ENCODE data around the gene LSM7.

Gene LSM7

GRCh38 chr19:2336528-2337328, 8.3 kb upstream of the LSM7 start:
- no peak for TF ChIP-seq POLR2A (IDR thresholded peaks at IDR 0.05; ENCODE audit: low read depth, low read length)
- DNase-seq (ENCODE audit: insufficient read length, low spot score) = no peak
- no peak for FAIRE-seq

DNA sequence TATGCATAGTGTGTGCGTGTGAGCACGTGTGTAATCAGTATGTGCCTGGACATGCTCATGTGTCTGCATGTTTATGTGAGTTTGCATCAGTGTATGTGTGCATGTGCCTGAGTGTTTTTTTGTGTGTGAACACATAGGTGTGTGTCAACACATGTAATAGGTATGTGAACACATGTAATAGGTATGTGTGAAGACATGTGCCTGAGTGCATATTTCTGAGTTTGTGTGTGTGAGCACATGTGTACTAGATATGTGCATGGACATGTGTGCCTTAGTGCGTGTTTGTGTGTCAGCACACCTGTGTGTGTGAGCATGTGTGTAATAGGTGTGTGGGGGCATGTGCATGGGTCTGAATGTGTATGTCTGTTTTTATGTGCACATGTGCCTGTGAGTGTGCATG, 7.5 kb upstream of the LSM7 start:
- no peak for DNase-seq (ENCODE audit: insufficient read length, low spot score)
- FAIRE-seq = no peak
- no peak for TF ChIP-seq POLR2A (IDR thresholded peaks at IDR 0.05; ENCODE audit: low read depth, low read length)

DNA sequence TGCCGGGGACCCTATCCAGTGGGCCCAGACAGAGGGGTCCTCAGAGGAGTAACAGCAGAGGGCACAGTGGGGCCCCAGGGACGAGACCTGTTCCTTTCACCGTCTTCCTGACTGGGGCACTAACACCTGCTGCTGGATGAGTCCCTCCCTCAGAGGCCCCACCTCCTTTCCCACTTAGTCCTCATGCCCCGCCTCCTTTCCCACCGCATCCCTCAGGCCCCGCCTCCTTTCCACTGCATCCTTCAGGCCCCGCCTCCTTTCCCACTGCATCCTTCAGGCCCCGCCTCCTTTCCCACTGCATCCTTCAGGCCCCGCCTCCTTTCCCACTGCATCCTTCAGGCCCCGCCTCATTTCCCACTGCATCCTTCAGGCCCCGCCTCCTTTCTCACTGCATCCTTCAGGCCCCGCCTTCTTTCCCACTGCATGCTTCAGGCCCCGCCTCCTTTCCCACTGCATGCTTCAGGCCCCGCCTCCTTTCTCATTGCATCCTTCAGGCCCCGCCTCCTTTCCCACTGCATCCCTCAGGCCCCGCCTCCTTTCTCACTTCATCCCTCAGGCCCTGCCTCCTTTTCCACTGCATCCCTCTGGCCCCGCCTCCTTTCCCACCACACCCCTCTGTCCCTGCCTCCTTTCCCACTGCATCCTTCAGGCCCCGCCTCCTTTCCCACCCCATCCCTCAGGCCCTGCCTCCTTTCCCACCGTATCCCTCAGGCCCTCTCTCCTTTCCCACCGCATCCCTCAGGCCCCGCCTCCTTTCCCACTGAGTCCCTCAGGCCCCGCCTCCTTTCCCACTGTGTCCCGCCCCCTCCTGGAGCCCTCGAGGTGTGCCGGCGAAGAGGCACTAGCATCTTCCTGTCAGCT, 6.8 kb upstream of the LSM7 start:
- TF ChIP-seq POLR2A (IDR thresholded peaks at IDR 0.05; ENCODE audit: low read depth, low read length) = no peak
- FAIRE-seq (no peak), DNase-seq (ENCODE audit: insufficient read length, low spot score) (no peak)

DNA sequence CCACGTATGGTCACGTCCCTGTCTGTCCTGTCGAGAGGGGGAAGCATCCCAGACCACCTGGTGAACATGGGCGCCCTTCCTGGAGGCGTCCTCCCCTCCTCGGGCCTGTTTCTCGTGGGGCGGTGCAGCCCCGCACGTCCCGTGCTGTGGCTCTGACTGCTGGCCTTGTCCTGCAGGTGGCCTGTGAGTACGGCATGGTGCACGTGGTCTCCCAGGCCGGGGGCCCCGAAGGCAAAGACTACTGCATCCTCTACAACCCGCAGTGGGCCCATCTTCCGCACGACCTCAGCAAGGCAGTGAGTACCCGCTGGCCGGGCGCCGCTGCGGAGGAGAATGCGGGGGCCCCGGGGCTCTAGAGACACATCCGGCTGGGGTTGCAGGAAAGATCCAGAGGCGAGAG, 6.0 kb upstream of the LSM7 start:
- DNase-seq (ENCODE audit: insufficient read length, low spot score) (no peak), FAIRE-seq (no peak)

DNA sequence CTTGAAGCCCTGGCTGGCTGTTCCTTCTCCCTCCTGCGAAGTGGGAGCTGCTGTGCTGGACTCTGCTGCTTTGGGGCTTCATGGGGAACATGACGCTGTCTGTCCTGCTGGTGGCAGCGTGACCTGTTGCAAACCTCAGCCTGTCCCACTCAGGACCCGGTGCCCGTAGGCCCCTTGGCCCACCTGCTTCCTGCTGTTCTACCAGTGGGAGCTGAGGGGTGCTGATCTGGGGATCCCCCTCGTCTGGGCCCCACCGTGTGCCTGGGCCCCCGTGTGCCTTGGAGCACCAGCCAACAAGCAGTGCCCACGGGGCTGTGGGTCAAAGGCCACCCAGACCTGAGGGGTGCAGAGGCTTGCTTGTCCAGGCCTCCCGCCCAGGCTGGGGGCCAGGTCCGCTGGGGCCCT, 5.4 kb upstream of the LSM7 start:
- TF ChIP-seq POLR2A (IDR thresholded peaks at IDR 0.05; ENCODE audit: low read depth, low read length) = no peak
- FAIRE-seq (no peak), DNase-seq (ENCODE audit: insufficient read length, low spot score) (no peak)

More for the DNA sequence above, 6.0 kb upstream of the LSM7 start:
- no peak for TF ChIP-seq POLR2A (IDR thresholded peaks at IDR 0.05; ENCODE audit: low read depth, low read length)

- DNase-seq (ENCODE audit: insufficient read length, low spot score) = no peak
- no peak for FAIRE-seq
- TF ChIP-seq POLR2A (IDR thresholded peaks at IDR 0.05; ENCODE audit: low read depth, low read length) = no peak
Measured at GRCh38 chr19:2333027-2333806, 4.8 kb upstream of the LSM7 start.

DNA sequence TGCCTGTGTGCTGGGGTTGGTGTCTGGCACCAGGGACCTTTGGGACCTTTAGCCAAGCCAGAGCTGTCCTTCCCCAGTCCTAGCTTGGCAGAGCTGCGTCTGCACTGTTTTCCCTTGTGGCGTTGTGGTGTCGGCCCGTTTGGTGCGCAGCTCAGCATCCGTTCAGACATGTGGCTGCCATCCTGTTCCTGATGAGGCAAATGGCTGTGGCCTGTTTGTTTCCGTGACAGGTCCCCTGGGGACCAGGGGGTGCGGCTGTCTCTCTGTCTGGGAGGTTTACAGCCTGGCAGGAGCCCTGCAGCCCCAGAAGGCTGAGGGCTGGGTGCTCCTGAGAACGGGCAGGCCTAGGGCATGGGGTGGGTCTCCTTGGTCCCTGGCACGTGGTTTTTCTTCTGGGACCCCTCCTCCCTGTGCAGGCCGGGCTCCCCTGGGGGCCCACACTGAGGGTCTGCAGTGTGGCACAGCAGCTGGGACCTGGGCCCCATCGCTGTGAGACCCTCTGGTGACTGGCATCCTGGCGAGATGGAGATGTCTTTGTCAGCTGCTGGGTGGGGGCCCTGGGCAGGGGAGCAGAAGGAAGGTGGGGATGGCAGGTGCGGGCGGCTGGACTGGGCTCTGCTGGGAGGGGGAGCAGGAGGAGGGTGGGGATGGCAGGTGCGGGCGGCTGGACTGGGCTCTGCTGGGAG, 4.1 kb upstream of the LSM7 start:
- FAIRE-seq (no peak), DNase-seq (ENCODE audit: insufficient read length, low spot score) (no peak)
- TF ChIP-seq POLR2A (IDR thresholded peaks at IDR 0.05; ENCODE audit: low read depth, low read length) = no peak

GRCh38 chr19:2331601-2332246, 3.3 kb upstream of the LSM7 start:
- FAIRE-seq = no peak
- DNase-seq (ENCODE audit: insufficient read length, low spot score) = no peak
- no peak for TF ChIP-seq POLR2A (IDR thresholded peaks at IDR 0.05; ENCODE audit: low read depth, low read length)

DNA sequence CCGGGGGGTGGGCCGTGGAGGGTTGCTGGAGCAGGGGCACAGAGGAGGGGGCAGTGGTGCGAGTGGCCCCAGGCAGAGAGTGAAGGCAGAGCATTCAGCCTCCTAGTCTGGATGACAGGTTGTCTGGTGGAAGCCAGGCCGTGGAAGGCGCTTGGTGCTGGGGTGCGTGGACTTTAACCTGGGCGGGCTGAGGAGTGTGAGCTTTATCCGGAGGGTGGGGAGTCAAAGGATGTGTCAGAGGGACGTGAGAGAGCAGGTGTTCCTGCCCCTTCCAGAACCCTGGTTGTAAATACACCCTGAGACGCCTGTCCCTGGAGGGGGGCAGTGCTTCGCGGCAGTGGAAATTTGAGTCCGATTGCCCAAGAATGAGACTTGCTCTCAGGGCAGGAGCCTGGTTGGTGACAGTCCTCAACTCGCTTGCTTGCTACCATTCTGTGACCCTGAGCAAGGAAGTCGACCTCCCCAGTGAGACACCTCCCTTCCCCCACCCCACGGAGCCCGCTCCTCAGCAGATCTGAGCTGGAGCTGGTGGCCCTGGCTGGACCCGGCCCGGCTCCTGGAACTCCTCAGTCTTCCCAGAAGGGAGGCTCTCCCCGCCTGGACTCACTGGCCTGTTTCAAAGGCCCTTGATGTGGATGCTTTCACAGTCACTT, 2.4 kb upstream of the LSM7 start:
- DNase-seq (ENCODE audit: insufficient read length, low spot score) (no peak), FAIRE-seq (no peak)
- TF ChIP-seq POLR2A (IDR thresholded peaks at IDR 0.05; ENCODE audit: low read depth, low read length) = no peak

- no peak for DNase-seq (ENCODE audit: insufficient read length, low spot score)
- no peak for TF ChIP-seq POLR2A (IDR thresholded peaks at IDR 0.05; ENCODE audit: low read depth, low read length)
- FAIRE-seq = no peak
Measured at GRCh38 chr19:2330255-2330631, 1.9 kb upstream of the LSM7 start.

DNA sequence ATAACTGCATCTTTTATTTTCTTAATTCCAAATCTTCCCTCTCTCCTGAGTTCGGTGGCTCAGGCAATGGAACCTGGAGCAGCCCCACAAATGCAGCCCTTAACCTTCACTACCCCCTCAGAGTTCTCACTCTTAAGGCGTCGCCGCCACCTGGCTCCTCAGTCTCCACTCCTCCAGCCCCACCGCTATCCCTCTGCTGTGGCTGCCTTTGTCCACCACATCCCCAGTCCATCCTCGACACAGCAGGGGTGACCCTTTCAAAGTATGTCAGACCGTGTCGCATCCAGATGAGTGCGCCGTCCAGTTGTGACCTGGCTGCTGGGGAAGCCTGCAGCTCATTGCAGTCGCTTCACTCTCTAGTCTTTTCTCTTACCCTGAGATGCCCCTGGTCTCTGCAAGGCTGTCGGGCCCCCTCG, 1.1 kb upstream of the LSM7 start:
- TF ChIP-seq POLR2A (IDR thresholded peaks at IDR 0.05; ENCODE audit: low read depth, low read length) = no peak
- no peak for FAIRE-seq
- no peak for DNase-seq (ENCODE audit: insufficient read length, low spot score)

DNA sequence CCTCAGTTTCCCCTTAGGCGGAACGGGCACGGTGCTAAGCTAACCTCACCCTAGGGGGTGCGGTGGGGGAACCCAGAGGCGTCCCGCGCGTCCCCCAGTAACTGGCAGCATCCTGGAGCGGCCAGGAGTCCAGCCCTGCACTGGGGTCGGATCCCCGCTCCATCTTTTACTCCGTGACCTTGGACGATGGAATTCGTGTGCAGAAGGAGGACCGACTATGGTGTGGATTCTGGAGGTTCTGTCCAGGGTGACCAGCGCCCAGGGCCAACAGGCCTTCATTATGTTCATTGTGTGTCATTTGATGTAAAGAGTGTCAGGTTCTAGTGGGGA, 728 bp upstream of the LSM7 start:
- no peak for TF ChIP-seq POLR2A (IDR thresholded peaks at IDR 0.05; ENCODE audit: low read depth, low read length)
- DNase-seq (ENCODE audit: insufficient read length, low spot score) (peak; percentile 52), FAIRE-seq (no peak)

Measured in H54 (cell line).